ENCODE measurements around the gene KISS1R. TPM values are rescaled to one million over a fixed set of nuclear protein-coding genes. Genes with fewer than 3 reads are reported as not detected.

Gene KISS1R
- total RNA-seq, 1 donor from 2014 or later: not detected

GRCh38 chr19:939439-939838 is 22.3 kb downstream of the KISS1R start:
- DNase-seq: no peak

GRCh38 chr19:939922-940321 is 22.8 kb downstream of the KISS1R start:
- no peak for DNase-seq

- DNase-seq: peak; percentile 58
Measured at GRCh38 chr19:940591-941291, 23.6 kb downstream of the KISS1R start.

GRCh38 chr19:941292-942132 is 24.4 kb downstream of the KISS1R start:
- DNase-seq: no peak

GRCh38 chr19:942133-942645 is 25.1 kb downstream of the KISS1R start:
- no peak for DNase-seq

GRCh38 chr19:943551-944170 is 26.5 kb downstream of the KISS1R start:
- no peak for DNase-seq

- DNase-seq: no peak
Measured at GRCh38 chr19:944171-944567, 27.0 kb downstream of the KISS1R start.

- no peak for DNase-seq
Measured at GRCh38 chr19:944663-945241, 27.6 kb downstream of the KISS1R start.

GRCh38 chr19:945401-946252 is 28.5 kb downstream of the KISS1R start:
- DNase-seq: no peak

- no peak for DNase-seq
Measured at GRCh38 chr19:947090-947706, 30.1 kb downstream of the KISS1R start.

- no peak for DNase-seq
Measured at GRCh38 chr19:947707-948539, 30.8 kb downstream of the KISS1R start.

- no peak for DNase-seq
Measured at GRCh38 chr19:948842-949496, 31.8 kb downstream of the KISS1R start.

- no peak for DNase-seq
Measured at GRCh38 chr19:950352-951066, 33.4 kb downstream of the KISS1R start.

- DNase-seq: no peak
Measured at GRCh38 chr19:952049-952679, 35.0 kb downstream of the KISS1R start.

GRCh38 chr19:952680-953444 is 35.7 kb downstream of the KISS1R start:
- no peak for DNase-seq

GRCh38 chr19:953445-954271 is 36.5 kb downstream of the KISS1R start:
- no peak for DNase-seq

- DNase-seq: no peak
Measured at GRCh38 chr19:954272-954671, 37.1 kb downstream of the KISS1R start.
